ENCODE data around the gene ST3GAL4.

- TF ChIP-seq SUZ12 (IDR thresholded peaks at IDR 0.05; ENCODE audit: unreplicated experiment) = no peak
- no peak for TF ChIP-seq NR2C2 (IDR thresholded peaks at IDR 0.05; ENCODE audit: borderline replicate concordance, control insufficient read depth, insufficient read length, low read depth)
- TF ChIP-seq GATAD2B (conservative IDR thresholded peaks at IDR 0.05; ENCODE audit: low read depth) = no peak
- TF ChIP-seq BRCA1 (IDR thresholded peaks at IDR 0.05; ENCODE audit: low read depth, low read length) = no peak
- no peak for TF ChIP-seq CTCF (IDR thresholded peaks at IDR 0.05 in 2 of 3, conservative IDR thresholded peaks at IDR 0.05 in 1 of 3; ENCODE audit: control insufficient read depth in 2 of 3, extremely low read depth in 1 of 3, insufficient read depth in 1 of 3, low read depth in 3 of 3, low read length in 3 of 3)
- TF ChIP-seq EP300 (IDR thresholded peaks at IDR 0.05; ENCODE audit: borderline replicate concordance in 1 of 2, control insufficient read depth in 1 of 2, low read depth in 2 of 2, low read length in 2 of 2) = no peak
- no peak for TF ChIP-seq MXI1 (IDR thresholded peaks at IDR 0.05; ENCODE audit: low read depth, low read length)
- no peak for TF ChIP-seq JUND (IDR thresholded peaks at IDR 0.05; ENCODE audit: low read depth, low read length)
- TF ChIP-seq CHD4 (IDR thresholded peaks at IDR 0.05) = no peak
- no peak for TF ChIP-seq POLR2AphosphoS5 (IDR thresholded peaks at IDR 0.05; ENCODE audit: low read length)
Observed at GRCh38 chr11:126350836-126351235, 4.7 kb upstream of the ST3GAL4 start.

Data from GM12878 (cell line).